GM18499 (cell line): ENCODE results near the gene AHR.
A peak's percentile ranks its signal among the peaks of the same experiment; 100 is the strongest.

Experiments
- ATAC-seq: cut with Tn5 transposase; IDR thresholded peaks from one replicate; pipeline ENCODE4 v1.9.1; 2021; ENCODE audit warnings: moderate number of reproducible peaks; ENCODE audit not compliant: insufficient read depth, unreplicated experiment

AHR gene

GRCh38 chr7:17302575-17303142, 4.2 kb downstream of the AHR start:
- ATAC-seq = peak; percentile 39

GRCh38 chr7:17304926-17305325, 6.5 kb downstream of the AHR start:
- no peak for ATAC-seq

- no peak for ATAC-seq
Observed at GRCh38 chr7:17305387-17306171, 7.1 kb downstream of the AHR start.

GRCh38 chr7:17307000-17307399, 8.5 kb downstream of the AHR start:
- ATAC-seq = no peak

DNA sequence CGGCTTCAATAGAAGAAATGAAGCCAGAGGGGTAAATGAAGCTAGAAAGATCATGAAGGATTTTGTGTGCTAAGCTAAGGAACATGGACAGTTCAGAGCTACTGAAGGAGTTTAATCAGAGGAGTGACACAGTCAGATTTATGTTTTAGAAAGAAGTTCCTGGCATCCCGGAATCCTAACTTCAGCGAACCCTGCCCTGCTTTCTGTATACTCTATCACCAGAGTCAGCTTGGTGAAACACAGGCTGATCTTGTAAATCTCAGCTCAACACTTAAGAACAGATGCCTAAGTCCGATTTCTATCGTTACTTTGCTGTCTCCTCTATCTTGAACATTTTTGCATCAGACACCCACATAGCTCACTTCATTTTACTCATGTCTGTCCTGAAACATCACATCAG, 9.1 kb downstream of the AHR start:
- ATAC-seq = no peak

DNA sequence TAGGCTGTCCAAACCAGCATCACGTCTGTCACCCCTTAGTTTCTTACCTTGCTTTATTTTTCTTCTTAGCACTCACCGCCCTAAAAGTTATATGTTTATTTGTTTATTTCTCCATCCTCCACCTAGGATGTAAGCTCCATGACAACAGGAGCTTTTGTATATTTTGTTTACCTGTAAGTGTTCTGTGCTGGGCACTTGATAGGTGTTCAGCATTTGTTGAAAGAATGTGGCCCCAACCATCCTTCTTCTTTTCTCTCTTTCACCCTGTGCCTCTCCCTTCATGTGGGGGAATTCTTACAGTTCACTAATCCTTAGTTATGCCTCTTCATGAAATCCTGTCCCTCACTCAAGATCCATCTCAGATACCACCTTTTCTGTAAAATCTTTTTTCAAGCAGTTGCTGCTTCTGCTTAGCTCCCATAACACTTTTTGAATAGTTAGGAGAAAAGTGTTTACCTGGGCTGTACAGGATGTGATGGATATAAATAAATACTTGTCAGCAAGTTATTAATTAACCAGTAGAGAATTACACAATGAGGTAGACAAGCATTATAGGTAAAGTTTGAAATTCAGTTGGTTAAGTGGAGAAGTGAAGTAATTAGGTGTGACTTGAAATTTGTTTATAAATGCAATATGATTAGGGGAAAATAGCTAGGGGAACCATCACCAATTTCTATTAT, 9.7 kb downstream of the AHR start:
- no peak for ATAC-seq

GRCh38 chr7:17311194-17311593, 12.7 kb downstream of the AHR start:
- no peak for ATAC-seq

DNA sequence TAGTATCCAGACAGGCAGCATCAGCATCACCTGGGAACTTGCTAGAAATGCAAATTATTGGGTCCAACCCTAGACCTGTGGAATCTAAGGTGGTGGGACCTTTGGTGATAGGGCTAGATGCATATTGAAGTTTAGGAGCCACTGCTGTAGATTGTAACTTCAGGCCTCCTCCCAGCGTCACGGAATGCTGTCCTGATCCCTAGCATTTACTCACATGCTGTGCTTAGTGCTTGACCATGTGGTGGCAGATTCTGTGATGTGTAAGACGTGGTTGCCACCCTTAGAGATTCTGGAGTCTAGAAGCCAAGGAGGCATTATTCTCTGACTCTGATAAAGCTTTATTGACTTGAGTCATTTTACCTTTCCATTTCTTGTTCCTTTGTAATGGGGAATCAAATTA, 13.5 kb downstream of the AHR start:
- ATAC-seq = no peak

DNA sequence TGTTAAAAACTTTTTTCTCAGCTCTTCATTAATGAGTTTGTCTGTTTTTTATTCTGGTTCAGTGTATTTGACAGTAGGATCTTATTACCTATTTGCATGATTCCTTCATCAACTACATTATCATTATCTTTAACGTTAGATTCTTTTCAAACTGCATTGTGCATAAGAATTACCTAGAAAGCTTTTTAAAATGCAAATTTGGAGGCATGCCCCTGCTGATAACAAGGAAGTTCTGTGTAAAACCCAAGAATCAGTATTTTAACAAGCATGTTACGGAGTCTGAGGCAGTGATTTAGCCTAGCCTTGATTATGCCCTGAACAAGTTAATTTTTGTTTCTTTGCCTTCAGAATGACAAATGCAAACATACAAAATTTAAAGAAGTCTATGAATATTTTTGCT, 14.2 kb downstream of the AHR start:
- no peak for ATAC-seq

DNA sequence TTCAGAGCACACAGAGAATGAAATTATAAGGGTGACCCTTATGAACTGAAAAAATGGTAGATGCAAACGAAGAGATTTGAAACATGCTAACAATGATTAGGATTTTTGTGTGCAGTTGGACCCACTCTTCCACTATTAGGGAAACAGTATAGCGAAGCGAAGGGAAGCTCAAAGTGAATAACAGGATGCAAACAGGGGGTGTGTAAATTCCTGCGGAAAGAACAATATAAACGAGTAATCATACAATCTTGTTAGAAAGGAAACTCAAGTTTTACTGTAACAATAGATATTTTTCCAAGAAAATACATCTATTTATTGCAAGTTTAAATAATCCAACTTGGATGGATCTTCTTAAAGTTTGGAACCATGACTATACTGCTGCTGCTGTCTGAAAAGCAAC, 14.7 kb downstream of the AHR start:
- ATAC-seq = no peak

DNA sequence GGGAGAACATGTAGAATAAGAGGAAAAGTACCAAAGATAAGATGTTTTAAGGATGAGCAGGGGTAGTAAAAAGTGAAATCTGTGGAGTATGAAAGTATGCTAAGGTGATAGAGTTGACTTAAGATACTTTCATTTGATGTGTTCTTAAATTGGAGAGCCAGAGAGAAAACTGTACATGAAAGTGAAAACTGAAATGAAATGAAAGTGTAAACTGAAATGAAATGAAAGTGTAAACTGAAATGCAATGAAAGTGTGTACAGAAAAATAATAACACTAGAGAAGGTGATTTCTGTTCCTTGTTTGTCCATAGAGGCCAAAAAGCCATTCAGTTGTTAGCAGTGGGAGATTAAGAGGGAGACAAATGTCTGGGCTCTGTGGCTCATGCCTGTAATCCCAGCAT, 17.5 kb downstream of the AHR start:
- ATAC-seq = no peak

- ATAC-seq = no peak
Observed at GRCh38 chr7:17318146-17318545, 19.7 kb downstream of the AHR start.

DNA sequence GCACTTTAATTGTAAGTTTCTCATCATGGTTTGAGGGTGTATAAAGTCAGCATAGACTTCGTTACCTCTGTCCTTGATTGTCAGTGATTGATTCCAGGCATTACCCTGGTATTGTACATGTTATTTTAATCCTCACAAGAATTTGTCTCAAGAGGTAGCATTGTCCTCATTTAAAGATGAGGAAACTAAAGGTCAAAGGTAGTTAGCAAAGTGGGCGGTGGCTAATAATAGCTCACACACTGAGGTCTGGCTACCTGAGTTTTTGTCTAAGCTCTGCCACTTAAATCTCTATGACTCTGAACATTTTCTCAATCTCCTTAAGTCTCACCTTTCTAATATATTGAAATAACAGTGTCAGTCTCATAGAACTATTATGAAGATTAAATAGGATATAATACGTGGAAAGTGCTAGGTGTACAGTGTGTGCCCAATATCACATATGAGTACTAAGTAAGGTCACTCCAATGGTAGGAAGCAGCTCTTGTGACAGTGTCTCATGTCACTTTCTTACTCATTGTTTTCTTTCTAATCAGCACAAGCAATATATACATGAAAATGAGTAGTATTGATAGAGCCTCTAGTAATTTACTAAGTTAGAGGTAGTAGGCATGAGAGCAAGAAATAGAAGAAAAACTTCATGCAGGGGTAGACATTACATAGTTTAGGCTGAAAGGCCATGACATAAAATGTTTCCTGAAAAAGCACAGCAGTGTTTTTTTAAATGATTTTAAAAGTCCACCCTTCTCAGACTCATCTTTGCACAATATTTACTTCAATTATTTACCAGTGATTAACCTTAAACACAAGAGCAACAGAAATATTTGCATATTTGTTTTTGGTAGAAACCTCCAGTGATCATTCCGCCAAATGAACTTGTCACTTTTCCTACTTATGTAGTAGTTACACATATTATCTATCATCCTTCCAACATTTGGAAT, 21.0 kb downstream of the AHR start:
- no peak for ATAC-seq

GRCh38 chr7:17320102-17320497, 21.6 kb downstream of the AHR start:
- ATAC-seq = no peak

GRCh38 chr7:17320657-17321056, 22.2 kb downstream of the AHR start:
- no peak for ATAC-seq

DNA sequence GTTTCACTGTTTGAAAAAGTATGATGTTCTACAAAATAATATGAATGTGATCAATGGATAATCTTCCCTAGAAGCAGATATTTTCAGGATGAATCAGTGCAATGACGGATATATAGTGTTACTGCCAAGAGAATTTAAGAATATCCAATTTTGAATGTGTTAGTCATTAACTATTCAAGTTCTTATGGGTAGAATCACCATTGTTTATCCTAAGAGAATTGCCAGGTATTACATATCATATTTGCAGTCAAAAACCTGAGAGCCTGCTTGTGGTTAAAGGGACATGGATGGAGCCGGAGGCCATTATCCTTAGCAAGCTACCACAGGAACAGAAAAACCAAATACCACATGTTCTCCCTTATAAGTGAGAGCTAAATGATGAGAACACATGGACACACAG, 26.9 kb downstream of the AHR start:
- ATAC-seq = no peak

DNA sequence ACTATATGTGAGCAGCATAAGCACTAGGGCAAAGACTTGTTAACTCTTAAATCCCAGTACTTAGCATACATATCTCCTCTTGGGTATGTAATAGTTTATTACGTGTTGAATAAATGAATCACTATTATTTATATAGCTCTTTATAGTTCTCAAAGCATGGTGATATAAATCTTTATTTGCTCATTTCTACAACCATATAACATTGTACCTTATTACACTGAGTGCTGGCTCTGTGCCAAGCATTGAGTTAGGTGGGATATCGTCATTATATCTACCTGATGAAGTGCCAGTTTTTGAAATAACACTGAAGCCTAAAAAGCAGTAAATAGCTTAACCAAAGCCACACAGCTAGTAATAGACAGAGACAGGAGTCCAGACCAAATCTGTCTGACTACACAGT, 27.9 kb downstream of the AHR start:
- ATAC-seq = no peak

GRCh38 chr7:17328641-17329040, 30.2 kb downstream of the AHR start:
- no peak for ATAC-seq

GRCh38 chr7:17329440-17329839, 31.0 kb downstream of the AHR start:
- ATAC-seq = no peak

DNA sequence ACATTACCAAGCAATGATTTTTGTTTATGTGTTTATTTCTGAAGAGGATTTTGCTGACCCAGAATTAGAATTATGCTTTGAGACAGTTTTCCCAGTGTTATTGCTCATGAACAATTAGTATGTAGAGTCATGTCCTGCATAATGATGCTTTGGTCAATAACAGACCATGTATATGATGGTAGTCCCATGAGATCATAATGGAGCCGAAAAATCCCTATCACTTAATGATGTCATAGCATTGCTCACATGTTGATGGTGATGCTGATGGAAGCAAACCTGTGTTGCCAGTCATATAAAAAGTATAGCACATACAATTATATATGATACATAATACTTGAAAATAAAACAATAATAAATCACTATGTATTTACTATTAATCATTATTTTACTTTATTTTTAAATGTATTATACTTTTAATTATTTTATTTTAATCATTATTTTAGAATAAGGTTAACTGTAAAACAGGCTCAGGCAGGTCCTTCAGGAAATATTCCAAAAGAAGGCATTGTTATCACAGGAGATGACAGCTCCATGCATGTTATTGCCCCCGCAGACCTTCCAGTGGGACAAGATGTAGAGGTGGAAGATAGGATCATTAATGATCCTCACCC, 33.5 kb downstream of the AHR start:
- no peak for ATAC-seq
